ENCODE measurements around the gene MAP4K2. TPM values are rescaled to one million over a fixed set of nuclear protein-coding genes. Genes with fewer than 3 reads are reported as not detected.
A peak's percentile ranks its signal among the peaks of the same experiment; 100 is the strongest.

Gene MAP4K2
- total and polyA plus RNA-seq, 9 of the 15 experiments (the other 6 are each of a cell fraction or from before 2014, with no cell fraction given), result 0.13 to 14.5 (median 7.3) TPM

- H3K27me3 ChIP-seq (ENCODE audit: control insufficient read depth in 2 of 2, insufficient read depth in 2 of 2, low read length in 2 of 2), result peaks cover 0 to 3% of the 10 kb centered on the region in 2 experiments; a peak in 3 of 5 replicates
- no TSS peak for BruUV-seq (replicated peaks)
- no peak overlapping the region for H2AFZ ChIP-seq (ENCODE audit: low read depth, low read length)
- H3K9me3 ChIP-seq (replicated peaks; ENCODE audit: control insufficient read depth, insufficient read depth, low read depth, low read length), result no peaks in the 10 kb centered on the region
- ChIA-PET POLR2A (interaction anchor here (0.7 to 1.2 kb wide), 2 partner anchors 19 kb away, joined by 3 read pairs; no protein-coding TSS in a partner anchor), CTCF (ENCODE audit: low intra/inter-chr PET ratio) (interaction anchor here (0.7 kb wide), 1 partner anchor 286 kb away, joined by 4 read pairs; no protein-coding TSS in a partner anchor)
- no peak for TF ChIP-seq MTA1 (IDR thresholded peaks at IDR 0.05; ENCODE audit: borderline replicate concordance)
- no peak for TF ChIP-seq ZNF232 (CRISPR knock-in tag; IDR thresholded peaks at IDR 0.05)
- no peak for TF ChIP-seq ZNF253 (CRISPR knock-in tag; conservative IDR thresholded peaks at IDR 0.05)
- TF ChIP-seq CREB3 (tag; conservative IDR thresholded peaks at IDR 0.05; ENCODE audit: low read depth), result no peak
- TF ChIP-seq POLR3G (IDR thresholded peaks at IDR 0.05; ENCODE audit: extremely low read depth, insufficient read length, insufficient replicate concordance), result no peak
- TF ChIP-seq CHD2 (IDR thresholded peaks at IDR 0.05; ENCODE audit: low read depth, low read length), result no peak
- no peak for TF ChIP-seq ATF2 (CRISPR knock-in tag; IDR thresholded peaks at IDR 0.05)
- TF ChIP-seq TEAD1 (CRISPR knock-in tag; IDR thresholded peaks at IDR 0.05), result no peak
- TF ChIP-seq ATF6 (CRISPR knock-in tag; IDR thresholded peaks at IDR 0.05), result no peak
- TF ChIP-seq ARID2 (IDR thresholded peaks at IDR 0.05), result no peak
- no peak for TF ChIP-seq ETV6 (IDR thresholded peaks at IDR 0.05; ENCODE audit: borderline replicate concordance in 1 of 2, low read depth in 2 of 2, low read length in 1 of 2)
- TF ChIP-seq ETV6 (CRISPR knock-in tag; IDR thresholded peaks at IDR 0.05; ENCODE audit: borderline replicate concordance), result no peak
- no peak for TF ChIP-seq NFXL1 (CRISPR knock-in tag; IDR thresholded peaks at IDR 0.05)
- TF ChIP-seq PCBP1 (IDR thresholded peaks at IDR 0.05; ENCODE audit: low read depth, low read length, poor library complexity, severe bottlenecking), result no peak
- no peak for ATAC-seq
- no peak overlapping the region for H3K4me3 ChIP-seq
- H3K4me2 ChIP-seq (ENCODE audit: insufficient read depth, low read length), result no peak overlapping the region
- no peak for FAIRE-seq
- no peaks in the 10 kb centered on the region for H3K36me3 ChIP-seq (ENCODE audit: control insufficient read depth, insufficient read depth, low read length)
- intact Hi-C loops (cut with micrococcal nuclease) (no loop called here), in situ Hi-C loops (cut with MboI) (loop anchor here (5.0 kb wide), 1 partner anchor 73 kb away; no protein-coding TSS in a partner anchor)
- H3K27ac ChIP-seq (ENCODE audit: extremely low read depth, low read depth, low read length), result no peak overlapping the region
- no peaks in the 10 kb centered on the region for H4K20me1 ChIP-seq (replicated peaks; ENCODE audit: control insufficient read depth, insufficient read depth, low read length)
- DNase-seq (ENCODE audit: extremely low read depth in 1 of 4, low spot score in 3 of 4), result no peak
- WGBS (ENCODE audit: insufficient coverage, low coverage, missing lambda C conversion rate), result 42% methylated on average over 5 of the region's 9 CpGs
- no peaks in the 10 kb centered on the region for H3K79me2 ChIP-seq (ENCODE audit: control insufficient read depth, insufficient read depth, low read length)
- H3K9ac ChIP-seq (ENCODE audit: insufficient read depth in 1 of 2, low read depth in 2 of 2, low read length in 2 of 2), result peak overlapping the region in 1 of 2 experiments; percentile 71; a peak in 2 of 4 replicates
- H3K4me1 ChIP-seq (replicated peaks in 1 of 2; ENCODE audit: control insufficient read depth in 2 of 2, insufficient read depth in 2 of 2, low read length in 2 of 2), result peaks cover 0 to 20% of the 10 kb centered on the region in 2 experiments; a peak in 3 of 5 replicates
- no peaks in the 10 kb centered on the region for H3K9me1 ChIP-seq (ENCODE audit: control insufficient read depth, insufficient read depth, low read length)
These were observed 67.2 kb downstream of the MAP4K2 start for GRCh38 chr11:64735725-64736259.

Data from K562 (cell line).